DND-41 (cell line): ENCODE data around the gene CCDC178.

Source experiments
- EZH2 ChIP-seq: IDR thresholded peaks from 3 replicates; pipeline ENCODE4 v1.6.1; 2012; ENCODE audit warnings: borderline replicate concordance, low read depth, mild to moderate bottlenecking, moderate library complexity, low read length, inconsistent platforms; ENCODE audit not compliant: severe bottlenecking
- TF ChIP-seq, protein P1 (sequence below): IDR thresholded peaks from 2 replicates; pipeline ENCODE4 v1.5.1; 2012; ENCODE audit warnings: borderline replicate concordance, low read length, moderate library complexity, mild to moderate bottlenecking; ENCODE audit not compliant: poor library complexity, severe bottlenecking; ENCODE audit errors: extremely low read depth

DNA sequence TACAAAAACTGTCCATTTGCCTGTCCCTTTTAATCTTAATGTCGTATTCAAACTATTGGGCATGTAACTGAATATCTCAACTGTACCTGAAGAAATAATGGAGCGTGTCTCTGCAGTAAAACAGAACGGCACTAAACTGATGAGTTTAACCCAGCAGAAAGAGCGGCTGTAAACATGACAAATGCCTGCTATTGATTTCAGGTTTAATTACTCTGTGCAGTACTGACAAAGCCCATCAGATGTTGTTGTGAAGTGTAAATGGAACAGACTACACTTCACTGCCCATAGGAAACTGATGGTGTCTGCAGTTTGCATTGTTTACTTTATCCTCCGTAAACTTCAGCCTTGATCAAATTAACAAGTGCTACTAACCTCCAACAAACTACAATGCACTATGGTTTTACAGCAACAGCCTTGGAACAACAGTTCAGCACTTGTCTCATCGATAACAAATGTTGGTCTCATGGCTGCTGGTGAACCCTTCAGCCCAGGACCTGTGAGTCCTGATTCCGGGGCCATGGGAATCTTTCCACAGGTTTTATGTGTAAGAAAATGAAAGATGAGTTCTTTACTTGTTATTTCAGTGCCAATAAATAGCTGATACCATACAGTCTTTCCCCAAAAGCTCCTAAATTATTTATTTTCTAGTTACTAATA, 316.5 kb downstream of the CCDC178 start:
- no peak for TF ChIP-seq EZH2
- TF ChIP-seq, protein P1, sequence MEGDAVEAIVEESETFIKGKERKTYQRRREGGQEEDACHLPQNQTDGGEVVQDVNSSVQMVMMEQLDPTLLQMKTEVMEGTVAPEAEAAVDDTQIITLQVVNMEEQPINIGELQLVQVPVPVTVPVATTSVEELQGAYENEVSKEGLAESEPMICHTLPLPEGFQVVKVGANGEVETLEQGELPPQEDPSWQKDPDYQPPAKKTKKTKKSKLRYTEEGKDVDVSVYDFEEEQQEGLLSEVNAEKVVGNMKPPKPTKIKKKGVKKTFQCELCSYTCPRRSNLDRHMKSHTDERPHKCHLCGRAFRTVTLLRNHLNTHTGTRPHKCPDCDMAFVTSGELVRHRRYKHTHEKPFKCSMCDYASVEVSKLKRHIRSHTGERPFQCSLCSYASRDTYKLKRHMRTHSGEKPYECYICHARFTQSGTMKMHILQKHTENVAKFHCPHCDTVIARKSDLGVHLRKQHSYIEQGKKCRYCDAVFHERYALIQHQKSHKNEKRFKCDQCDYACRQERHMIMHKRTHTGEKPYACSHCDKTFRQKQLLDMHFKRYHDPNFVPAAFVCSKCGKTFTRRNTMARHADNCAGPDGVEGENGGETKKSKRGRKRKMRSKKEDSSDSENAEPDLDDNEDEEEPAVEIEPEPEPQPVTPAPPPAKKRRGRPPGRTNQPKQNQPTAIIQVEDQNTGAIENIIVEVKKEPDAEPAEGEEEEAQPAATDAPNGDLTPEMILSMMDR = no peak
